ENCODE measurements around the gene OVCA2.

OVCA2 gene

GRCh38 chr17:2030779-2031163 lies 11.1 kb upstream of the OVCA2 start:
- Histone ChIP-seq H3K27ac (ENCODE audit: low read depth, low read length) (no peak overlapping the region), H3K4me3 (ENCODE audit: insufficient read depth, low read length, poor library complexity, severe bottlenecking) (peak overlapping the region; percentile 80), H3F3A (ENCODE audit: insufficient read depth) (no peaks in the 10 kb centered on the region), H2AFZ (ENCODE audit: low read depth, low read length, severe bottlenecking) (peak overlapping the region; percentile 95), H3K36me3 (ENCODE audit: low read length) (no peaks in the 10 kb centered on the region), H4K20me1 (ENCODE audit: low read depth, low read length) (no peaks in the 10 kb centered on the region), H3K27me3 (ENCODE audit: low read length) (no peaks in the 10 kb centered on the region), H3K4me2 (ENCODE audit: low read depth, low read length, poor library complexity, severe bottlenecking) (peak overlapping the region; percentile 70), H3K9me3 (ENCODE audit: insufficient read depth, low read length) (no peaks in the 10 kb centered on the region), H3K79me2 (ENCODE audit: insufficient read depth, low read length) (no peaks in the 10 kb centered on the region), H3K9me2 (replicated peaks; ENCODE audit: insufficient read depth, low read length) (no peaks in the 10 kb centered on the region), H3K9ac (ENCODE audit: low read length) (peak overlapping the region; percentile 66)
- peak; percentile 44 for TF ChIP-seq CTCF (IDR thresholded peaks at IDR 0.05; ENCODE audit: insufficient read depth, low read length, poor library complexity, severe bottlenecking)
- no peak for TF ChIP-seq EZH2phosphoT487 (conservative IDR thresholded peaks at IDR 0.05; ENCODE audit: low read length)

GRCh38 chr17:2033153-2033552 lies 8.7 kb upstream of the OVCA2 start:
- no peak overlapping the region for H3K9ac ChIP-seq (ENCODE audit: low read length)
- no peak overlapping the region for H3K4me2 ChIP-seq (ENCODE audit: low read depth, low read length, poor library complexity, severe bottlenecking)
- no peak for TF ChIP-seq CTCF (IDR thresholded peaks at IDR 0.05; ENCODE audit: insufficient read depth, low read length, poor library complexity, severe bottlenecking)
- TF ChIP-seq EZH2phosphoT487 (conservative IDR thresholded peaks at IDR 0.05; ENCODE audit: low read length), result no peak
- no peaks in the 10 kb centered on the region for H3F3A ChIP-seq (ENCODE audit: insufficient read depth)
- no peak overlapping the region for H2AFZ ChIP-seq (ENCODE audit: low read depth, low read length, severe bottlenecking)
- H3K9me3 ChIP-seq (ENCODE audit: insufficient read depth, low read length), result no peaks in the 10 kb centered on the region
- H3K4me3 ChIP-seq (ENCODE audit: insufficient read depth, low read length, poor library complexity, severe bottlenecking), result no peak overlapping the region
- no peaks in the 10 kb centered on the region for H4K20me1 ChIP-seq (ENCODE audit: low read depth, low read length)
- H3K27me3 ChIP-seq (ENCODE audit: low read length), result no peaks in the 10 kb centered on the region
- no peaks in the 10 kb centered on the region for H3K36me3 ChIP-seq (ENCODE audit: low read length)
- no peaks in the 10 kb centered on the region for H3K79me2 ChIP-seq (ENCODE audit: insufficient read depth, low read length)
- no peak overlapping the region for H3K27ac ChIP-seq (ENCODE audit: low read depth, low read length)
- H3K9me2 ChIP-seq (replicated peaks; ENCODE audit: insufficient read depth, low read length), result no peaks in the 10 kb centered on the region

DNA sequence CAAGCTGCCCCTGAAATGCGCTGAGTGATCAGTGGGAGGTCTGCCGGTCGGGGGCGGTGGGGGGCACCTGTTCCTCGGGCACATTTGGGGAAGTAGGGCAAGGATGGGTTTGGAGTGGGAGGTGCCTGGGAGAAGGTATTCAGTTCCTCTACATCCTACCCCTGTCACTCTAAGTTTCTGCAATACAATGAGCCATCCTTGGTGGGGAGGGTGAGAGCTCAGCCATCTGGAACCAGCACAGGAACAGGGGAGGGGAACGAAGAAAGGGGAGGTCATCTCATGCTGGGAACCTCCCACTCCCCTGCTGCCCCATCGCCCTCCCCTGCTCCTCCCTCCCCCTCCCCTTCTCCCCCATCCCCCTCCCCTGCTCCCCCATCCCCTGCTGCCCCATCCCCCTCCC lies 7.7 kb upstream of the OVCA2 start:
- no peak overlapping the region for H3K9ac ChIP-seq (ENCODE audit: low read length)
- no peak for TF ChIP-seq EZH2phosphoT487 (conservative IDR thresholded peaks at IDR 0.05; ENCODE audit: low read length)
- TF ChIP-seq CTCF (IDR thresholded peaks at IDR 0.05; ENCODE audit: insufficient read depth, low read length, poor library complexity, severe bottlenecking), result no peak
- no peak overlapping the region for H3K4me2 ChIP-seq (ENCODE audit: low read depth, low read length, poor library complexity, severe bottlenecking)
- no peak overlapping the region for H3K27ac ChIP-seq (ENCODE audit: low read depth, low read length)
- no peaks in the 10 kb centered on the region for H3F3A ChIP-seq (ENCODE audit: insufficient read depth)
- H3K4me3 ChIP-seq (ENCODE audit: insufficient read depth, low read length, poor library complexity, severe bottlenecking), result no peak overlapping the region
- H3K79me2 ChIP-seq (ENCODE audit: insufficient read depth, low read length), result no peaks in the 10 kb centered on the region
- H3K9me2 ChIP-seq (replicated peaks; ENCODE audit: insufficient read depth, low read length), result no peaks in the 10 kb centered on the region
- H3K9me3 ChIP-seq (ENCODE audit: insufficient read depth, low read length), result no peaks in the 10 kb centered on the region
- H3K27me3 ChIP-seq (ENCODE audit: low read length), result no peaks in the 10 kb centered on the region
- H3K36me3 ChIP-seq (ENCODE audit: low read length), result no peaks in the 10 kb centered on the region
- H2AFZ ChIP-seq (ENCODE audit: low read depth, low read length, severe bottlenecking), result no peak overlapping the region
- no peaks in the 10 kb centered on the region for H4K20me1 ChIP-seq (ENCODE audit: low read depth, low read length)

All from SU-DHL-6 (cell line).